Tibial artery (tissue), 4 donors: Measurements from ENCODE around the gene KCNQ1.

ENCODE experiments used
- DNase-seq, 2 donors: peaks; one replicate each; pipeline ENCODE4 v3.0.0-alpha.2; 2019
- H3K27ac ChIP-seq, 2 donors: fragments of 200-600 bp; sonication (generic) in 1 of 2; 1 replicate in 1 of 2; 2 replicates in 1 of 2; pipeline ENCODE4 v1.5.1; 2018 to 2019; ENCODE audit warnings: mild to moderate bottlenecking in 1 of 2
- H3K27me3 ChIP-seq, 2 donors: fragments of 200-600 bp; sonication (generic) in 1 of 2; one replicate each; pipeline versions ENCODE4 v1.5.1 to v1.6.0; 2016 to 2019
- H3K36me3 ChIP-seq, 3 donors: fragments of 200-600 bp; sonication (generic) in 2 of 3; one replicate each; pipeline ENCODE4 v1.5.1; 2016 to 2019; ENCODE audit warnings: mild to moderate bottlenecking in 2 of 3
- H3K4me1 ChIP-seq, 4 donors: fragments of 200-600 bp; sonication (generic) in 2 of 4; 1 replicate in 3 of 4; 2 replicates in 1 of 4; pipeline ENCODE4 v1.5.1; 2016 to 2019
- H3K4me3 ChIP-seq, 2 donors: fragments of 200-600 bp; sonication (generic) in 1 of 2; 1 replicate in 1 of 2; 2 replicates in 1 of 2; pipeline ENCODE4 v1.5.1; 2018 to 2019; ENCODE audit warnings: mild to moderate bottlenecking in 2 of 2
- H3K9me3 ChIP-seq, 3 donors: fragments of 200-600 bp; sonication (generic) in 1 of 3; one replicate each; pipeline ENCODE4 v1.5.1; 2016 to 2019
- CTCF ChIP-seq, 2 experiments: fragments of 200-600 bp in 1 of 2; fragments of 450-650 bp in 1 of 2; IDR thresholded peaks; one replicate each; pipeline ENCODE4 v1.5.1; 2017 to 2019; ENCODE audit warnings: antibody characterized with exemption in 2 of 2, mild to moderate bottlenecking in 1 of 2, moderate library complexity in 1 of 2
- intact Hi-C: fragments of 100-400 bp; cut with DNase I; formaldehyde crosslinking; loops from one replicate; pipeline ENCODE4 v1.15.0; 2023; ENCODE audit warnings: low total_unique reads

The KCNQ1 gene

GRCh38 chr11:2664376-2664775 is 219.6 kb downstream of the KCNQ1 start:
- H3K4me1 ChIP-seq, result no peaks in the 10 kb centered on the region
- H3K27ac ChIP-seq, result no peak overlapping the region

GRCh38 chr11:2664791-2665525 is 220.2 kb downstream of the KCNQ1 start:
- H3K9me3 ChIP-seq, result peaks cover 0 to 21% (median 16%) of the 10 kb centered on the region in 3 donors
- H3K27me3 ChIP-seq, result no peaks in the 10 kb centered on the region
- H3K4me1 ChIP-seq, result no peaks in the 10 kb centered on the region
- intact Hi-C loops, result no loop called here
- DNase-seq, result no peak
- TF ChIP-seq CTCF (IDR thresholded peaks at IDR 0.05), result no peak
- H3K27ac ChIP-seq, result no peak overlapping the region
- H3K4me3 ChIP-seq, result no peak overlapping the region
- no peaks in the 10 kb centered on the region for H3K36me3 ChIP-seq

More at GRCh38 chr11:2664376-2664775, 219.6 kb downstream of the KCNQ1 start:
- Histone ChIP-seq H3K36me3 (no peaks in the 10 kb centered on the region), H3K4me3 (no peak overlapping the region), H3K9me3 (peaks cover 0 to 24% (median 16%) of the 10 kb centered on the region in 3 donors), H3K27me3 (no peaks in the 10 kb centered on the region)
- DNase-seq, result no peak
- TF ChIP-seq CTCF (IDR thresholded peaks at IDR 0.05), result no peak
- intact Hi-C loops, result no loop called here

GRCh38 chr11:2665526-2666400 is 221.0 kb downstream of the KCNQ1 start:
- no peak for TF ChIP-seq CTCF (IDR thresholded peaks at IDR 0.05)
- intact Hi-C loops, result no loop called here
- Histone ChIP-seq H3K9me3 (peaks cover 0 to 13% (median 11%) of the 10 kb centered on the region in 3 donors), H3K27ac (no peak overlapping the region), H3K4me1 (no peaks in the 10 kb centered on the region), H3K27me3 (no peaks in the 10 kb centered on the region), H3K36me3 (no peaks in the 10 kb centered on the region), H3K4me3 (no peak overlapping the region)
- peak in 1 of 2 donors; percentile 3 for DNase-seq

- Histone ChIP-seq H3K4me3 (no peak overlapping the region), H3K27ac (no peak overlapping the region), H3K36me3 (no peaks in the 10 kb centered on the region), H3K27me3 (no peaks in the 10 kb centered on the region), H3K9me3 (peaks cover 0 to 11% (median 7%) of the 10 kb centered on the region in 3 donors), H3K4me1 (no peaks in the 10 kb centered on the region)
- peak in 1 of 2 donors; percentile 17 for DNase-seq
- intact Hi-C loops, result no loop called here
- TF ChIP-seq CTCF (IDR thresholded peaks at IDR 0.05), result no peak
These were observed 221.6 kb downstream of the KCNQ1 start for GRCh38 chr11:2666401-2666741.

GRCh38 chr11:2666828-2667570 is 222.2 kb downstream of the KCNQ1 start:
- no peak for TF ChIP-seq CTCF (IDR thresholded peaks at IDR 0.05)

More at GRCh38 chr11:2666828-2667570, 222.2 kb downstream of the KCNQ1 start:
- Histone ChIP-seq H3K4me3 (no peak overlapping the region), H3K36me3 (no peaks in the 10 kb centered on the region), H3K9me3 (peaks cover 0 to 6% (median 1%) of the 10 kb centered on the region in 3 donors), H3K27ac (no peak overlapping the region), H3K4me1 (no peaks in the 10 kb centered on the region), H3K27me3 (no peaks in the 10 kb centered on the region)
- intact Hi-C loops, result no loop called here
- DNase-seq, result peak in 1 of 2 donors; percentile 9
